H9 (cell line): Measurements from ENCODE around the gene ADIG. TPM values are rescaled to one million over a fixed set of nuclear protein-coding genes. Genes with fewer than 3 reads are reported as not detected.

Experiments used
- DNase-seq: peaks from one replicate; pipeline ENCODE4 v3.0.0-alpha.2; 2017
- H2AFZ ChIP-seq: one replicate; pipeline ENCODE4 v1.6.1; 2013; ENCODE audit warnings: mild to moderate bottlenecking, low read length, control low read depth, moderate library complexity
- H2AK5ac ChIP-seq: 2 replicates; pipeline ENCODE4 v1.6.1; 2013; ENCODE audit warnings: low read length, control low read depth, mixed read lengths; ENCODE audit not compliant: insufficient read length
- H2BK120ac ChIP-seq: one replicate; pipeline ENCODE4 v1.6.1; 2013; ENCODE audit warnings: low read depth, mild to moderate bottlenecking, low read length, control low read depth, inconsistent platforms; ENCODE audit not compliant: poor library complexity, severe bottlenecking
- H2BK12ac ChIP-seq: 2 replicates; pipeline ENCODE4 v1.6.1; 2013; ENCODE audit warnings: low read length, control low read depth, mixed read lengths, low read depth; ENCODE audit not compliant: insufficient read length
- H2BK15ac ChIP-seq: 2 replicates; pipeline ENCODE4 v1.6.1; 2013; ENCODE audit warnings: low read depth, low read length, control low read depth
- H2BK20ac ChIP-seq: one replicate; pipeline ENCODE4 v1.6.1; 2013; ENCODE audit warnings: low read depth, mild to moderate bottlenecking, low read length, control low read depth, inconsistent platforms; ENCODE audit not compliant: poor library complexity, severe bottlenecking
- H2BK5ac ChIP-seq: 2 replicates; pipeline ENCODE4 v1.6.1; 2013; ENCODE audit warnings: low read length, control low read depth, mixed read lengths; ENCODE audit not compliant: insufficient read length
- H3K14ac ChIP-seq: 2 replicates; pipeline ENCODE4 v1.6.1; 2013; ENCODE audit warnings: low read length, control low read depth; ENCODE audit not compliant: insufficient read depth
- H3K18ac ChIP-seq: 2 replicates; pipeline ENCODE4 v1.6.1; 2013; ENCODE audit warnings: low read depth, mild to moderate bottlenecking, mixed read lengths, low read length, control low read depth; ENCODE audit not compliant: insufficient read length
- H3K23ac ChIP-seq: 2 replicates; pipeline ENCODE4 v1.6.1; 2013; ENCODE audit warnings: low read length, control low read depth, mixed read lengths, low read depth; ENCODE audit not compliant: insufficient read length
- H3K23me2 ChIP-seq: 2 replicates; pipeline ENCODE4 v1.6.1; 2013; ENCODE audit warnings: low read depth, mild to moderate bottlenecking, mixed read lengths, low read length, control low read depth; ENCODE audit not compliant: insufficient read length, poor library complexity, severe bottlenecking
- H3K27ac ChIP-seq: 2 replicates; pipeline ENCODE4 v1.5.1; 2013; ENCODE audit warnings: low read length, control low read depth, mixed read lengths, low read depth; ENCODE audit not compliant: insufficient read length
- H3K27me3 ChIP-seq: 2 replicates; pipeline ENCODE4 v1.6.1; 2013; ENCODE audit warnings: low read length, control low read depth, inconsistent platforms; ENCODE audit not compliant: insufficient read depth
- H3K4ac ChIP-seq: 2 replicates; pipeline ENCODE4 v1.6.1; 2013; ENCODE audit warnings: low read depth, mild to moderate bottlenecking, control low read depth, inconsistent platforms, low read length, moderate library complexity
- H3K4me1 ChIP-seq: 2 replicates; pipeline ENCODE4 v1.6.1; 2013; ENCODE audit warnings: low read length, control low read depth, inconsistent platforms; ENCODE audit not compliant: insufficient read depth
- H3K4me2 ChIP-seq: 2 replicates; pipeline ENCODE4 v1.6.1; 2013; ENCODE audit warnings: low read length, control low read depth, mixed read lengths; ENCODE audit not compliant: insufficient read length, insufficient read depth
- H3K56ac ChIP-seq: 2 replicates; pipeline ENCODE4 v1.6.1; 2013; ENCODE audit warnings: low read depth, mild to moderate bottlenecking, mixed read lengths, low read length, control low read depth; ENCODE audit not compliant: insufficient read length
- H3K79me1 ChIP-seq: 2 replicates; pipeline ENCODE4 v1.6.1; 2013; ENCODE audit warnings: low read depth, mild to moderate bottlenecking, moderate library complexity, low read length, control low read depth, inconsistent platforms; ENCODE audit not compliant: insufficient read depth, poor library complexity, severe bottlenecking
- H3K79me2 ChIP-seq: 2 replicates; pipeline ENCODE4 v1.6.1; 2013; ENCODE audit warnings: low read length, control low read depth, inconsistent platforms; ENCODE audit not compliant: insufficient read depth
- H3K9ac ChIP-seq: 2 replicates; pipeline ENCODE4 v1.6.1; 2013; ENCODE audit warnings: low read length, control low read depth, mixed read lengths; ENCODE audit not compliant: insufficient read length; ENCODE audit errors: extremely low read depth
- H3K9me3 ChIP-seq: one replicate; pipeline ENCODE4 v1.6.1; 2013; ENCODE audit warnings: low read depth, low read length, inconsistent platforms; ENCODE audit not compliant: control insufficient read depth
- H3T11ph ChIP-seq: one replicate; pipeline ENCODE4 v1.6.1; 2013; ENCODE audit warnings: mild to moderate bottlenecking, low read length, control low read depth, inconsistent platforms
- H4K20me1 ChIP-seq: one replicate; pipeline ENCODE4 v1.6.1; 2013; ENCODE audit not compliant: control insufficient read depth, insufficient read length, insufficient read depth
- H4K5ac ChIP-seq: 2 replicates; pipeline ENCODE4 v1.6.1; 2013; ENCODE audit warnings: low read depth, mild to moderate bottlenecking, mixed read lengths, low read length, control low read depth; ENCODE audit not compliant: insufficient read length
- H4K8ac ChIP-seq: replicated peaks from 2 replicates; pipeline ENCODE4 v1.6.1; 2013; ENCODE audit warnings: low read length, control low read depth, mixed read lengths, low read depth; ENCODE audit not compliant: insufficient read length
- H4K91ac ChIP-seq: 2 replicates; pipeline ENCODE4 v1.6.1; 2013; ENCODE audit warnings: low read depth, mild to moderate bottlenecking, moderate library complexity, mixed read lengths, low read length, control low read depth; ENCODE audit not compliant: insufficient read length
- H3K27ac Mint-ChIP-seq, 3 experiments: 2 replicates in 2 of 3; 3 replicates in 1 of 3; pipeline ENCODE4 v1.8.0; 2020 to 2021; ENCODE audit warnings: mixed read lengths in 3 of 3, mild to moderate bottlenecking in 1 of 3, moderate library complexity in 1 of 3
- H3K27me3 Mint-ChIP-seq: 2 replicates; pipeline ENCODE4 v1.8.0; 2021; ENCODE audit warnings: low read depth, mild to moderate bottlenecking, moderate library complexity, mixed read lengths
- H3K36me3 Mint-ChIP-seq, 3 experiments: 2 replicates in 2 of 3; 3 replicates in 1 of 3; pipeline ENCODE4 v1.8.0; 2020 to 2021; ENCODE audit warnings: low read depth in 3 of 3, mixed read lengths in 3 of 3; ENCODE audit not compliant: insufficient read depth in 1 of 3
- H3K4me1 Mint-ChIP-seq, 2 experiments: 2 replicates each; pipeline ENCODE4 v1.8.0; 2020; ENCODE audit warnings: mixed read lengths in 2 of 2
- H3K4me3 Mint-ChIP-seq, 2 experiments: 2 replicates in 1 of 2; 3 replicates in 1 of 2; pipeline ENCODE4 v1.8.0; 2020 to 2021; ENCODE audit warnings: mild to moderate bottlenecking in 2 of 2, mixed read lengths in 2 of 2, moderate library complexity in 1 of 2
- H3K9me3 Mint-ChIP-seq, 2 experiments: 2 replicates in 1 of 2; 3 replicates in 1 of 2; pipeline ENCODE4 v1.8.0; 2020; ENCODE audit warnings: mild to moderate bottlenecking in 2 of 2, mixed read lengths in 2 of 2, moderate library complexity in 1 of 2
- CTCF ChIP-seq: fragments of 200-600 bp; sonication (generic); conservative IDR thresholded peaks from 3 replicates; pipeline ENCODE4 v1.8.0; 2021; ENCODE audit warnings: antibody characterized with exemption, mild to moderate bottlenecking
- WGBS: extraction: QIAGEN DNeasy Blood & Tissue Kit; methylation state at CpG from one replicate; pipeline ENCODE4 v1.1.7; 2013; ENCODE audit warnings: missing lambda C conversion rate, low lambda C conversion rate, mixed read lengths; ENCODE audit not compliant: insufficient read length; ENCODE audit errors: extremely low coverage; 5-methylcytosine and 5-hydroxymethylcytosine counted together
- total RNA-seq: library from RNA; stranded (reverse); gene quantifications from 2 replicates; pipeline ENCODE4 v1.2.1, GENCODE V29; 2021

Gene ADIG
- total RNA-seq, 1 experiment from 2014 or later, result not detected

- H2AK5ac ChIP-seq, result no peak overlapping the region
- H3T11ph ChIP-seq, result no peak overlapping the region
- H2BK120ac ChIP-seq, result no peak overlapping the region
- no peak overlapping the region for H4K8ac ChIP-seq
- H3K27me3 ChIP-seq, result no peaks in the 10 kb centered on the region
- no peak overlapping the region for H4K5ac ChIP-seq
- H2BK5ac ChIP-seq, result no peak overlapping the region
- H3K79me2 ChIP-seq, result no peaks in the 10 kb centered on the region
- Mint-ChIP-seq H3K9me3 (no peaks in the 10 kb centered on the region), H3K4me3 (no peak overlapping the region), H3K36me3 (peaks cover 2 to 36% (median 18%) of the 10 kb centered on the region in 3 experiments; a peak in 6 of 7 replicates), H3K27me3 (no peaks in the 10 kb centered on the region), H3K4me1 (no peaks in the 10 kb centered on the region), H3K27ac (no peak overlapping the region)
- H4K20me1 ChIP-seq, result no peaks in the 10 kb centered on the region
- H3K4me2 ChIP-seq, result no peak overlapping the region
- no peaks in the 10 kb centered on the region for H3K23me2 ChIP-seq
- no peak overlapping the region for H3K27ac ChIP-seq
- no peak overlapping the region for H2BK12ac ChIP-seq
- H3K79me1 ChIP-seq, result no peaks in the 10 kb centered on the region
- no peak overlapping the region for H3K56ac ChIP-seq
- H3K4me1 ChIP-seq, result no peaks in the 10 kb centered on the region
- no peak overlapping the region for H3K9ac ChIP-seq
- H3K18ac ChIP-seq, result no peak overlapping the region
- no peak overlapping the region for H3K4ac ChIP-seq
- no peak overlapping the region for H3K14ac ChIP-seq
- no peak overlapping the region for H2BK15ac ChIP-seq
- WGBS, result no CpG with 5 or more reads among the region's 1 CpG
- DNase-seq, result no peak
- no peaks in the 10 kb centered on the region for H3K9me3 ChIP-seq
- no peak overlapping the region for H2AFZ ChIP-seq
- TF ChIP-seq CTCF, result no peak
- H3K23ac ChIP-seq, result no peak overlapping the region
- no peak overlapping the region for H2BK20ac ChIP-seq
- no peak overlapping the region for H4K91ac ChIP-seq
Observed at GRCh38 chr20:38564680-38565079, 16.3 kb upstream of the ADIG start.
